Measurements from ENCODE around the gene FHOD3.
"Not testable (repeated sequence)": the region's sequence is repeated elsewhere in the genome, so short reads cannot be mapped to it uniquely, and the experiment has no call there.

The FHOD3 gene

GRCh38 chr18:36721351-36721750 is 423.8 kb downstream of the FHOD3 start:
- not testable (repeated sequence) for DNase-seq

- no peak for DNase-seq
These were observed 426.7 kb downstream of the FHOD3 start for GRCh38 chr18:36724169-36724568.

GRCh38 chr18:36724591-36725001 is 427.1 kb downstream of the FHOD3 start:
- no peak for DNase-seq

GRCh38 chr18:36728345-36728744 is 430.8 kb downstream of the FHOD3 start:
- no peak for DNase-seq

GRCh38 chr18:36729197-36729596 is 431.7 kb downstream of the FHOD3 start:
- DNase-seq: no peak

GRCh38 chr18:36732264-36732663 is 434.8 kb downstream of the FHOD3 start:
- DNase-seq: no peak

GRCh38 chr18:36733150-36733549 is 435.6 kb downstream of the FHOD3 start:
- no peak for DNase-seq

- DNase-seq: no peak
These were observed 437.1 kb downstream of the FHOD3 start for GRCh38 chr18:36734596-36734995.

GRCh38 chr18:36735130-36735529 is 437.6 kb downstream of the FHOD3 start:
- DNase-seq: no peak

- no peak for DNase-seq
These were observed 438.6 kb downstream of the FHOD3 start for GRCh38 chr18:36736094-36736493.

- DNase-seq: no peak
These were observed 439.8 kb downstream of the FHOD3 start for GRCh38 chr18:36737316-36737715.

- no peak for DNase-seq
These were observed 446.9 kb downstream of the FHOD3 start for GRCh38 chr18:36744261-36744876.

- DNase-seq: no peak
These were observed 447.9 kb downstream of the FHOD3 start for GRCh38 chr18:36745219-36745975.

GRCh38 chr18:36752929-36753865 is 455.7 kb downstream of the FHOD3 start:
- DNase-seq: no peak

GRCh38 chr18:36756242-36756641 is 458.7 kb downstream of the FHOD3 start:
- no peak for DNase-seq

- DNase-seq: no peak
These were observed 459.6 kb downstream of the FHOD3 start for GRCh38 chr18:36757081-36757480.

GRCh38 chr18:36757991-36758390 is 460.5 kb downstream of the FHOD3 start:
- no peak for DNase-seq

GRCh38 chr18:36758623-36759022 is 461.1 kb downstream of the FHOD3 start:
- no peak for DNase-seq

GRCh38 chr18:36759167-36759776 is 461.8 kb downstream of the FHOD3 start:
- DNase-seq: no peak

- no peak for DNase-seq
These were observed 463.1 kb downstream of the FHOD3 start for GRCh38 chr18:36760598-36760997.

- no peak for DNase-seq
These were observed 463.7 kb downstream of the FHOD3 start for GRCh38 chr18:36761186-36761698.

GRCh38 chr18:36762074-36762473 is 464.6 kb downstream of the FHOD3 start:
- no peak for DNase-seq

GRCh38 chr18:36762965-36763364 is 465.5 kb downstream of the FHOD3 start:
- DNase-seq: not testable (repeated sequence)

Data from central memory CD4-positive, alpha-beta T cell (primary cell).